HepG2 (cell line): ENCODE results near the gene WTAP. TPM values are rescaled to one million over a fixed set of nuclear protein-coding genes. Genes with fewer than 3 reads are reported as not detected.

Experiments used
- ASH2L ChIP-seq: fragments of 300-600, 200-600 bp; sonication (generic); IDR thresholded peaks from 2 replicates; pipeline ENCODE4 v1.7.0; 2017; ENCODE audit warnings: low read depth, mild to moderate bottlenecking, moderate library complexity, mixed read lengths, low read length; ENCODE audit not compliant: insufficient read length
- FOXA3 ChIP-seq: IDR thresholded peaks from 2 replicates; pipeline ENCODE4 v1.6.1; 2016; ENCODE audit warnings: missing genetic modification reagents, missing compliant biosample characterization
- GATAD1 ChIP-seq: IDR thresholded peaks from 2 replicates; pipeline ENCODE4 v1.6.1; 2016; ENCODE audit warnings: missing genetic modification reagents, missing compliant biosample characterization
- HDAC1 ChIP-seq: sonication (generic); formaldehyde crosslinking; IDR thresholded peaks from 2 replicates; pipeline ENCODE4 v1.5.1; 2020; ENCODE audit warnings: mild to moderate bottlenecking, missing genetic modification reagents
- HNF4A ChIP-seq: sonication (generic); formaldehyde crosslinking; IDR thresholded peaks from 2 replicates; pipeline ENCODE4 v1.4.0; 2020; ENCODE audit warnings: missing genetic modification reagents
- HNRNPUL1 ChIP-seq: fragments of 200-400 bp; formaldehyde crosslinking; IDR thresholded peaks from 2 replicates; pipeline ENCODE4 v1.6.1; 2017; ENCODE audit warnings: low read depth, mild to moderate bottlenecking, low read length, moderate library complexity
- ISL2 ChIP-seq: sonication (generic); formaldehyde crosslinking; IDR thresholded peaks from 2 replicates; pipeline ENCODE4 v1.5.0; 2020; ENCODE audit warnings: missing genetic modification reagents
- JARID2 ChIP-seq: sonication (generic); formaldehyde crosslinking; IDR thresholded peaks from 2 replicates; pipeline ENCODE4 v1.8.1; 2023; ENCODE audit warnings: missing genetic modification reagents, inconsistent platforms; ENCODE audit not compliant: insufficient replicate concordance
- KLF11 ChIP-seq: IDR thresholded peaks from 2 replicates; pipeline ENCODE4 v1.6.1; 2016; ENCODE audit warnings: missing compliant biosample characterization
- KMT2B ChIP-seq: IDR thresholded peaks from 2 replicates; pipeline ENCODE4 v1.6.1; 2016; ENCODE audit warnings: missing genetic modification reagents, missing compliant biosample characterization
- MIER2 ChIP-seq: IDR thresholded peaks from 2 replicates; pipeline ENCODE4 v1.6.1; 2016; ENCODE audit warnings: missing biosample characterization, missing genetic modification reagents
- MXD4 ChIP-seq: IDR thresholded peaks from 2 replicates; pipeline ENCODE4 v1.6.1; 2016; ENCODE audit warnings: mild to moderate bottlenecking, missing biosample characterization, missing genetic modification reagents
- NR1H2 ChIP-seq: sonication (generic); formaldehyde crosslinking; IDR thresholded peaks from 2 replicates; pipeline ENCODE4 v1.8.1; 2022; ENCODE audit warnings: low read depth, missing genetic modification reagents, borderline replicate concordance
- SATB2 ChIP-seq: sonication (generic); formaldehyde crosslinking; IDR thresholded peaks from 2 replicates; pipeline ENCODE4 v1.5.0; 2020; ENCODE audit warnings: missing genetic modification reagents
- TP53 ChIP-seq: sonication (generic); formaldehyde crosslinking; conservative IDR thresholded peaks from 2 replicates; pipeline ENCODE4 v1.4.0; 2020; ENCODE audit warnings: missing genetic modification reagents
- ZNF557 ChIP-seq: sonication (generic); formaldehyde crosslinking; IDR thresholded peaks from 2 replicates; pipeline ENCODE4 v1.4.0; 2020; ENCODE audit warnings: missing genetic modification reagents
- ZNF629 ChIP-seq: sonication (generic); formaldehyde crosslinking; conservative IDR thresholded peaks from 2 replicates; pipeline ENCODE4 v1.5.0; 2020; ENCODE audit warnings: missing genetic modification reagents
- polyA plus RNA-seq, 8 experiments: library from polyadenylated mRNA; depleted of rRNA in 3 of 8; stranded (reverse) in 7 of 8; unstranded in 1 of 8; fragments of >200 nt; fragmentation: Illumina TruSeq in 4 of 8; extraction: Trizol in 4 of 8; gene quantifications; 2 replicates each; pipeline versions ENCODE4 v1.2.1 to v1.2.3, GENCODE V29; 2011 to 2016; ENCODE audit warnings: low read depth in 4 of 8, missing spikeins in 1 of 8, mixed read lengths in 1 of 8; ENCODE audit not compliant: insufficient read depth in 1 of 8
- total RNA-seq, 5 experiments: library from RNA; depleted of rRNA; stranded (reverse); fragments of >200 nt; fragmentation: Illumina TruSeq; extraction: Trizol; gene quantifications; 2 replicates each; pipeline ENCODE4 v1.2.3, GENCODE V29; 2016; ENCODE audit warnings: low read depth in 1 of 5
- TF ChIP-seq, protein P1 (sequence below): sonication (generic); formaldehyde crosslinking; IDR thresholded peaks from 2 replicates; pipeline ENCODE4 v1.4.0; 2020; ENCODE audit warnings: missing genetic modification reagents
- TF ChIP-seq, protein P2 (sequence below): sonication (generic); formaldehyde crosslinking; IDR thresholded peaks from 2 replicates; pipeline ENCODE4 v1.5.1; 2020; ENCODE audit warnings: missing genetic modification reagents, mild to moderate bottlenecking, borderline replicate concordance
- TF ChIP-seq, protein P3 (sequence below): sonication (generic); formaldehyde crosslinking; IDR thresholded peaks from 2 replicates; pipeline ENCODE4 v1.4.0; 2020; ENCODE audit warnings: mild to moderate bottlenecking, low read depth, missing genetic modification reagents
- TF ChIP-seq, protein P4 (sequence below): IDR thresholded peaks from 2 replicates; pipeline ENCODE4 v1.6.1; 2016; ENCODE audit warnings: mild to moderate bottlenecking
- TF ChIP-seq, protein P5 (sequence below): sonication (generic); formaldehyde crosslinking; IDR thresholded peaks from 2 replicates; pipeline ENCODE4 v1.8.1; 2023; ENCODE audit warnings: mild to moderate bottlenecking, moderate library complexity, missing genetic modification reagents
- TF ChIP-seq, protein P6 (sequence below): sonication (generic); formaldehyde crosslinking; IDR thresholded peaks from 2 replicates; pipeline ENCODE4 v1.8.0; 2022; ENCODE audit warnings: mild to moderate bottlenecking, missing genetic modification reagents, moderate library complexity

WTAP gene
- total and polyA plus RNA-seq, 2 of the 13 experiments (the other 11 are each of a cell fraction or from before 2014, with no cell fraction given): 31.6 to 167 TPM

DNA sequence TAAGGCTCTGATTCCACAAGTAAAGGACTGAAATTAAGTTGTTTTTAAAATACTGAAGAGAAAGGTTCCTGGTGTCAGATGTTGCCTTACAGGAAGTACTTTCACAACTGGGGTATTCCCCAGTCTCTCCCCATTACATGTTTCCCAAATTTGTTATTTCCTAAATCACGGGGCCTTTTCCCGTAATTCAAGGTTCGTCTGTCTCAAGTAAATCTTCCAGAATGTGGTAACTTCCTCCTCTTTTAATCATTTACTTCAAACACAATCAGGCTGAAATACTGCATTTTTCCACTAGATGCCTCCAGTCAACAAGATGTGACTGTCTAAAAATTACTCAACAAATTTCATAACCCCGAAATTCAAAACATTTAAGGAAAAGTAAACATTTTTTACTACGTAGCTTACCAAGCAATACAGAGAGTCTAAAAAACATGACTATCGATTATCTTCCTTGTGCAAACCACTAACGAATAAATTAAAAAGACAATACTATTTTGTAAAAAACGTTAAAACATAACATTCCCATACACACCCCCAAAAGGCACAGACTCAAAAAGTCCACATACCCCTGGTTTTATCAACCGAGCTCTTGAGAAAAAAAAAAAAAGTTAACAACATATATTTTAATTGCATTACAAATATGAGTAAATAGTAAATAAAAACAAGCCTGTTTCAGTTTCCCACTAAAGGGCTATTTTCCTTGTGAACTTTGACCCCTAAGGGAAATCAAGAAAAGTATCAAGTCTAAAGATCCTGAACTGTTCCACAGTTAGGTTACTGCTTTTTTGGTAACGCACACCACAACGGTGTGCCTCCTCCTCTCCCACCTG, 36.0 kb upstream of the WTAP start (continued):
- TF ChIP-seq, protein P1, sequence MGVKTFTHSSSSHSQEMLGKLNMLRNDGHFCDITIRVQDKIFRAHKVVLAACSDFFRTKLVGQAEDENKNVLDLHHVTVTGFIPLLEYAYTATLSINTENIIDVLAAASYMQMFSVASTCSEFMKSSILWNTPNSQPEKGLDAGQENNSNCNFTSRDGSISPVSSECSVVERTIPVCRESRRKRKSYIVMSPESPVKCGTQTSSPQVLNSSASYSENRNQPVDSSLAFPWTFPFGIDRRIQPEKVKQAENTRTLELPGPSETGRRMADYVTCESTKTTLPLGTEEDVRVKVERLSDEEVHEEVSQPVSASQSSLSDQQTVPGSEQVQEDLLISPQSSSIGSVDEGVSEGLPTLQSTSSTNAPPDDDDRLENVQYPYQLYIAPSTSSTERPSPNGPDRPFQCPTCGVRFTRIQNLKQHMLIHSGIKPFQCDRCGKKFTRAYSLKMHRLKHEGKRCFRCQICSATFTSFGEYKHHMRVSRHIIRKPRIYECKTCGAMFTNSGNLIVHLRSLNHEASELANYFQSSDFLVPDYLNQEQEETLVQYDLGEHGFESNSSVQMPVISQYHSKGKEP (CRISPR knock-in tag): no peak
- TF ChIP-seq, protein P2, sequence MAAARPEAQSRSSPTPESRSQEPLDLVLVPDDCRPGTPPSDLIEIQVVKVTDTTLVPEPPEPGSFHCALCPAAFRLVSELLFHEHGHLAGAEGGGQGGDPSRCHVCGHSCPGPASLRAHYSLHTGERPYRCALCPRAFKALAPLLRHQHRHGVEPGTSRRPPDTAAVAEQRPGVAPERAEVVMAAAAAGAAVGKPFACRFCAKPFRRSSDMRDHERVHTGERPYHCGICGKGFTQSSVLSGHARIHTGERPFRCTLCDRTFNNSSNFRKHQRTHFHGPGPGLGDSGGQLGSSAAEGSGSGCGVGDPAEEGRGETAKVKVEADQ (CRISPR knock-in tag): no peak; the same call in 1 of the 2 replicates
- peak; percentile 44 for TF ChIP-seq JARID2
- TF ChIP-seq ZNF557: 0 out of 2 replicates have a peak, but pooled peaks have one; percentile 47
- TF ChIP-seq, protein P3, sequence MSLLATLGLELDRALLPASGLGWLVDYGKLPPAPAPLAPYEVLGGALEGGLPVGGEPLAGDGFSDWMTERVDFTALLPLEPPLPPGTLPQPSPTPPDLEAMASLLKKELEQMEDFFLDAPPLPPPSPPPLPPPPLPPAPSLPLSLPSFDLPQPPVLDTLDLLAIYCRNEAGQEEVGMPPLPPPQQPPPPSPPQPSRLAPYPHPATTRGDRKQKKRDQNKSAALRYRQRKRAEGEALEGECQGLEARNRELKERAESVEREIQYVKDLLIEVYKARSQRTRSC (CRISPR knock-in tag): no peak
- TF ChIP-seq HNF4A: peak; percentile 53
- TF ChIP-seq TP53 (CRISPR knock-in tag): 0 out of 2 replicates have a peak, but pooled peaks have one; percentile 35
- peak; percentile 15 for TF ChIP-seq ASH2L
- peak; percentile 65; the same call in 1 of the 2 replicates for TF ChIP-seq SATB2
- TF ChIP-seq, protein P4, sequence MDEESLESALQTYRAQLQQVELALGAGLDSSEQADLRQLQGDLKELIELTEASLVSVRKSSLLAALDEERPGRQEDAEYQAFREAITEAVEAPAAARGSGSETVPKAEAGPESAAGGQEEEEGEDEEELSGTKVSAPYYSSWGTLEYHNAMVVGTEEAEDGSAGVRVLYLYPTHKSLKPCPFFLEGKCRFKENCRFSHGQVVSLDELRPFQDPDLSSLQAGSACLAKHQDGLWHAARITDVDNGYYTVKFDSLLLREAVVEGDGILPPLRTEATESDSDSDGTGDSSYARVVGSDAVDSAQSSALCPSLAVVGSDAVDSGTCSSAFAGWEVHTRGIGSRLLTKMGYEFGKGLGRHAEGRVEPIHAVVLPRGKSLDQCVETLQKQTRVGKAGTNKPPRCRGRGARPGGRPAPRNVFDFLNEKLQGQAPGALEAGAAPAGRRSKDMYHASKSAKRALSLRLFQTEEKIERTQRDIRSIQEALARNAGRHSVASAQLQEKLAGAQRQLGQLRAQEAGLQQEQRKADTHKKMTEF (CRISPR knock-in tag): peak; percentile 86
- TF ChIP-seq HNRNPUL1: 0 out of 2 replicates have a peak, but pooled peaks have one; percentile 43
- TF ChIP-seq, protein P5, sequence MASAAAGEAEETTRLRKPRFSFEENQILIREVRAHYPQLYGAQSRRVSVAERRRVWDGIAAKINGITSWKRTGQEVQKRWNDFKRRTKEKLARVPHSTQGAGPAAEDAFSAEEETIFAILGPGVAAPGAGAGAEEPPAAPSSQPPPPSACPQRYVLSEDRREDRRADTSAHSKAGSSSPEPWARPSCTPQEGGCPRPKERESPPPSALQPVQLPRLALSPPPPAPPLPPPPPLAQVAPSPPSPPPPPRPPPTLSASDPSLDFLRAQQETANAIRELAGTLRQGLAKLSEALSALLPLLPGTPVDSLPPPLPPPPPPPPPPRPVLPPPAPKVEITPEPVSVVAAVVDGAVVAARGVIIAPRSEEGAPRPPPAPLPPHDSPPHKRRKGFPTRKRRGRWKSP (CRISPR knock-in tag): peak; percentile 60; the same call in 1 of the 2 replicates
- TF ChIP-seq MXD4: peak; percentile 34; the same call in 1 of the 2 replicates
- TF ChIP-seq KMT2B (CRISPR knock-in tag): peak; percentile 60; the same call in 1 of the 2 replicates
- TF ChIP-seq ISL2 (CRISPR knock-in tag): peak; percentile 72
- peak; percentile 54 for TF ChIP-seq HDAC1 (CRISPR knock-in tag)
- 0 out of 2 replicates have a peak, but pooled peaks have one; percentile 4 for TF ChIP-seq ZNF629
- no peak for TF ChIP-seq NR1H2 (CRISPR knock-in tag)
- no peak for TF ChIP-seq KLF11 (CRISPR knock-in tag)
- TF ChIP-seq FOXA3: peak; percentile 78
- TF ChIP-seq MIER2 (CRISPR knock-in tag): peak; percentile 62; the same call in 1 of the 2 replicates
- TF ChIP-seq GATAD1 (CRISPR knock-in tag): peak; percentile 76
- TF ChIP-seq, protein P6, sequence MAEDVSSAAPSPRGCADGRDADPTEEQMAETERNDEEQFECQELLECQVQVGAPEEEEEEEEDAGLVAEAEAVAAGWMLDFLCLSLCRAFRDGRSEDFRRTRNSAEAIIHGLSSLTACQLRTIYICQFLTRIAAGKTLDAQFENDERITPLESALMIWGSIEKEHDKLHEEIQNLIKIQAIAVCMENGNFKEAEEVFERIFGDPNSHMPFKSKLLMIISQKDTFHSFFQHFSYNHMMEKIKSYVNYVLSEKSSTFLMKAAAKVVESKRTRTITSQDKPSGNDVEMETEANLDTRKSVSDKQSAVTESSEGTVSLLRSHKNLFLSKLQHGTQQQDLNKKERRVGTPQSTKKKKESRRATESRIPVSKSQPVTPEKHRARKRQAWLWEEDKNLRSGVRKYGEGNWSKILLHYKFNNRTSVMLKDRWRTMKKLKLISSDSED: no peak
